Caco-2 (cell line): ENCODE measurements around the gene ABCB4. TPM values are rescaled to one million over a fixed set of nuclear protein-coding genes. Genes with fewer than 3 reads are reported as not detected.

Experiments
- BruUV-seq: library from RNA; stranded (reverse); fragments of 400-500 nt; replicated peaks from 2 replicates; lab custom pipeline; 2021; lab: Mats Ljungman, UMichigan
- CTCF ChIA-PET: fragments of 300-600 bp; sonication (Branson Sonifier 250); formaldehyde crosslinking; loops from one replicate; lab custom pipeline; 2022; ENCODE audit warnings: antibody characterized with exemption; lab: Charles Lee
- POLR2A ChIA-PET: fragments of 300-600 bp; sonication (Branson Sonifier 250); formaldehyde crosslinking; loops from one replicate; lab custom pipeline; 2022; ENCODE audit warnings: antibody characterized with exemption; lab: Charles Lee
- DNase-seq, 2 experiments: peaks; one replicate each; pipeline versions ENCODE4 v3.0.0 to v3.0.0-alpha.2; 2020 to 2022
- H3K27me3 ChIP-seq: replicated peaks from 2 replicates; pipeline ENCODE4 v1.6.0; 2011; ENCODE audit warnings: low read length; ENCODE audit not compliant: control insufficient read depth, insufficient read depth
- H3K36me3 ChIP-seq: 2 replicates; pipeline ENCODE4 v1.5.1; 2011; ENCODE audit warnings: low read length; ENCODE audit not compliant: control insufficient read depth, insufficient read depth
- H3K4me1 ChIP-seq: fragments of 250-450 bp; sonication (Bioruptor Pico); 2 replicates; pipeline ENCODE4 v1.5.1; 2020; ENCODE audit warnings: mild to moderate bottlenecking
- H3K4me3 ChIP-seq: 2 replicates; pipeline ENCODE4 v1.5.1; 2011; ENCODE audit warnings: low read depth, mild to moderate bottlenecking, control low read depth, low read length
- H3K9me3 ChIP-seq: fragments of 250-450 bp; sonication (Bioruptor Pico); 2 replicates; pipeline ENCODE4 v1.5.1; 2020; ENCODE audit warnings: mild to moderate bottlenecking, moderate library complexity
- H3K27ac Mint-ChIP-seq: one replicate; pipeline ENCODE4 v1.8.0; 2022; ENCODE audit warnings: mixed read lengths; ENCODE audit not compliant: unreplicated experiment
- H3K27me3 Mint-ChIP-seq: one replicate; pipeline ENCODE4 v1.8.0; 2022; ENCODE audit warnings: mixed read lengths; ENCODE audit not compliant: insufficient read depth, unreplicated experiment
- H3K36me3 Mint-ChIP-seq: one replicate; pipeline ENCODE4 v1.8.0; 2022; ENCODE audit warnings: mild to moderate bottlenecking, mixed read lengths; ENCODE audit not compliant: insufficient read depth, unreplicated experiment
- H3K4me1 Mint-ChIP-seq: one replicate; pipeline ENCODE4 v1.8.0; 2022; ENCODE audit warnings: low read depth, mixed read lengths; ENCODE audit not compliant: unreplicated experiment
- H3K4me3 Mint-ChIP-seq: one replicate; pipeline ENCODE4 v1.8.0; 2022; ENCODE audit warnings: mild to moderate bottlenecking, moderate library complexity, mixed read lengths; ENCODE audit not compliant: unreplicated experiment
- H3K9me3 Mint-ChIP-seq: one replicate; pipeline ENCODE4 v1.8.0; 2022; ENCODE audit warnings: mixed read lengths; ENCODE audit not compliant: unreplicated experiment
- CTCF ChIP-seq, 2 experiments: fragments of 200-600 bp in 1 of 2; IDR thresholded peaks; 1 replicate in 1 of 2; 2 replicates in 1 of 2; pipeline versions ENCODE4 v1.5.1 to v1.8.0; 2011 to 2022; ENCODE audit warnings: antibody characterized with exemption in 1 of 2, control low read depth in 1 of 2, inconsistent platforms in 1 of 2, low read depth in 1 of 2, low read length in 1 of 2, mild to moderate bottlenecking in 1 of 2, moderate library complexity in 1 of 2; ENCODE audit not compliant: insufficient read depth in 1 of 2, severe bottlenecking in 1 of 2, unreplicated experiment in 1 of 2
- intact Hi-C: fragments of 100-400 bp; cut with micrococcal nuclease; formaldehyde crosslinking; loops from one replicate; pipeline ENCODE4 v1.10.0; 2022; ENCODE audit not compliant: unreplicated experiment
- total RNA-seq: library from RNA; stranded (reverse); gene quantifications from 2 replicates; pipeline ENCODE4 v1.2.3, GENCODE V29; 2022

Gene ABCB4
- total RNA-seq, 1 experiment from 2014 or later, result 0.18 TPM

- ChIA-PET POLR2A (no interaction called here), CTCF (no interaction called here)
- H3K4me1 Mint-ChIP-seq, result no peaks in the 10 kb centered on the region
- H3K9me3 Mint-ChIP-seq, result no peaks in the 10 kb centered on the region
- no peak for DNase-seq
- no peak overlapping the region for H3K4me3 Mint-ChIP-seq
- no peak for TF ChIP-seq CTCF (IDR thresholded peaks at IDR 0.05; ENCODE audit: insufficient read depth in 1 of 2, low read depth in 1 of 2, low read length in 1 of 2, severe bottlenecking in 1 of 2, unreplicated experiment in 1 of 2)
- no TSS peak for BruUV-seq
- H3K27ac Mint-ChIP-seq, result no peak overlapping the region
- 0 out of 2 replicates have a peak, but pooled peaks cover 4% of the 10 kb centered on the region for H3K9me3 ChIP-seq
- intact Hi-C loops, result no loop called here
- no peaks in the 10 kb centered on the region for H3K4me1 ChIP-seq
- no peaks in the 10 kb centered on the region for H3K36me3 ChIP-seq
- no peak overlapping the region for H3K4me3 ChIP-seq
- no peaks in the 10 kb centered on the region for H3K36me3 Mint-ChIP-seq
- no peaks in the 10 kb centered on the region for H3K27me3 Mint-ChIP-seq
- H3K27me3 ChIP-seq, result no peaks in the 10 kb centered on the region
Measured at GRCh38 chr7:87370660-87371180, 104.8 kb downstream of the ABCB4 start.

- Histone ChIP-seq H3K4me3 (no peak overlapping the region), H3K9me3 (0 out of 2 replicates have a peak, but pooled peaks cover 4% of the 10 kb centered on the region), H3K27me3 (no peaks in the 10 kb centered on the region), H3K36me3 (no peaks in the 10 kb centered on the region), H3K4me1 (no peaks in the 10 kb centered on the region)
- H3K27me3 Mint-ChIP-seq, result no peaks in the 10 kb centered on the region
- no peak for DNase-seq
- BruUV-seq, result no TSS peak
- H3K4me1 Mint-ChIP-seq, result no peaks in the 10 kb centered on the region
- ChIA-PET POLR2A (no interaction called here), CTCF (no interaction called here)
- intact Hi-C loops, result no loop called here
- no peak overlapping the region for H3K27ac Mint-ChIP-seq
- TF ChIP-seq CTCF (IDR thresholded peaks at IDR 0.05; ENCODE audit: insufficient read depth in 1 of 2, low read depth in 1 of 2, low read length in 1 of 2, severe bottlenecking in 1 of 2, unreplicated experiment in 1 of 2), result no peak
- H3K36me3 Mint-ChIP-seq, result no peaks in the 10 kb centered on the region
- no peak overlapping the region for H3K4me3 Mint-ChIP-seq
- H3K9me3 Mint-ChIP-seq, result no peaks in the 10 kb centered on the region
Measured at GRCh38 chr7:87369216-87369615, 106.3 kb downstream of the ABCB4 start.

- TF ChIP-seq CTCF (IDR thresholded peaks at IDR 0.05; ENCODE audit: insufficient read depth in 1 of 2, low read depth in 1 of 2, low read length in 1 of 2, severe bottlenecking in 1 of 2, unreplicated experiment in 1 of 2), result no peak
- Histone ChIP-seq H3K4me3 (no peak overlapping the region), H3K36me3 (no peaks in the 10 kb centered on the region; the same call in 1 of the 2 replicates), H3K9me3 (no peaks in the 10 kb centered on the region), H3K4me1 (no peaks in the 10 kb centered on the region), H3K27me3 (no peaks in the 10 kb centered on the region)
- CTCF ChIA-PET, result no interaction called here
- no peaks in the 10 kb centered on the region for H3K4me1 Mint-ChIP-seq
- intact Hi-C loops, result no loop called here
- H3K9me3 Mint-ChIP-seq, result no peaks in the 10 kb centered on the region
- H3K4me3 Mint-ChIP-seq, result no peak overlapping the region
- no peak for DNase-seq
- no peaks in the 10 kb centered on the region for H3K36me3 Mint-ChIP-seq
- POLR2A ChIA-PET, result no interaction called here
- BruUV-seq, result no TSS peak
- no peaks in the 10 kb centered on the region for H3K27me3 Mint-ChIP-seq
- no peak overlapping the region for H3K27ac Mint-ChIP-seq
Measured at GRCh38 chr7:87364246-87364645, 111.2 kb downstream of the ABCB4 start.
